ENCODE measurements around the gene ENSA. TPM values are rescaled to one million over a fixed set of nuclear protein-coding genes. Genes with fewer than 3 reads are reported as not detected.

Gene ENSA
- total and polyA plus RNA-seq, 4 donors, result 19.0 to 59.8 (median 55.3) TPM

DNA sequence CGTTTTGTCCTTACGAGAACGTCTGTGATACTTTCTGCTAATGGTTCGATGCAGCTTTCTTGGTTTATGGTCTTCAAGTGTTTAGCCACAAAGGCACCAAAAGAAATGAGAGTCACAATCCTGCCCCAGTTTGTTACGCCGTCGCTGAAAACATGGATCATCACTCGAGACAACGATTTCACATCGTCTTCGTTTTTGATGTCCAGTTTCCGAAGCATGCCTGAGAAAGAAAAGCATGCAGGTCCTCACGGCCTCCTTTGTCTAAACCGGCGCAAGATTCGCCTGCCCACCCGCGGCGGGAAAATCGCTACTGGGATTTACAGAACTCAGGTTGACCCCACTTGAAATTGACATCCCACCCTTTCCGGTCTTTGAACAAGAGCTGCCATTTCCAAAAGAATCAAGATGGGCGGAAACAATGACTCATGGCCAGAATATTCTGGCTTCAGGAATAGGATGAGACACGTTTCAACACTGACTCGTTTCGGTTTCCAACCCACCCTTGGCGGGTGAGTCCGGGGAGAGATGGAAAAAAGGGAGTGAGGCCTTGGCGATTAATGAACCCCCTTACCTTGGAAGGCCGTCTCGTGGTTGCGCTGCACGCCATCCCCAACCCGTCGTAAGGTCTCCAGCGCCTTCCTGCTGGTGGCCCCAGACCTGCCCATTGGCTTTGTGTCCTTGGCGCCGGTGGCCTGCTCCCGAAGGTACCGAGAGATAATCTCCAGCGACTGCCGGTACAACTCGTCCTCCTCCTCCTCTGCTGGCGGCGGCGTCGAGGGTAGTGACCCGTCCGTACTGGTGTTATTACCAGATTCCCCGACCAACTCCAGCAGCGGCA lies 50.9 kb downstream of the ENSA start:
- H3K9me3 ChIP-seq (ENCODE audit: control insufficient read depth in 4 of 4, low read length in 3 of 4), result no peaks in the 10 kb centered on the region
- no peaks in the 10 kb centered on the region for H3K27me3 ChIP-seq (ENCODE audit: control insufficient read depth in 4 of 4, insufficient read depth in 4 of 4, low read length in 3 of 4)
- TF ChIP-seq, protein P1, sequence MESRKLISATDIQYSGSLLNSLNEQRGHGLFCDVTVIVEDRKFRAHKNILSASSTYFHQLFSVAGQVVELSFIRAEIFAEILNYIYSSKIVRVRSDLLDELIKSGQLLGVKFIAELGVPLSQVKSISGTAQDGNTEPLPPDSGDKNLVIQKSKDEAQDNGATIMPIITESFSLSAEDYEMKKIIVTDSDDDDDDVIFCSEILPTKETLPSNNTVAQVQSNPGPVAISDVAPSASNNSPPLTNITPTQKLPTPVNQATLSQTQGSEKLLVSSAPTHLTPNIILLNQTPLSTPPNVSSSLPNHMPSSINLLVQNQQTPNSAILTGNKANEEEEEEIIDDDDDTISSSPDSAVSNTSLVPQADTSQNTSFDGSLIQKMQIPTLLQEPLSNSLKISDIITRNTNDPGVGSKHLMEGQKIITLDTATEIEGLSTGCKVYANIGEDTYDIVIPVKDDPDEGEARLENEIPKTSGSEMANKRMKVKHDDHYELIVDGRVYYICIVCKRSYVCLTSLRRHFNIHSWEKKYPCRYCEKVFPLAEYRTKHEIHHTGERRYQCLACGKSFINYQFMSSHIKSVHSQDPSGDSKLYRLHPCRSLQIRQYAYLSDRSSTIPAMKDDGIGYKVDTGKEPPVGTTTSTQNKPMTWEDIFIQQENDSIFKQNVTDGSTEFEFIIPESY (IDR thresholded peaks at IDR 0.05), result no peak
- TF ChIP-seq, protein P2, sequence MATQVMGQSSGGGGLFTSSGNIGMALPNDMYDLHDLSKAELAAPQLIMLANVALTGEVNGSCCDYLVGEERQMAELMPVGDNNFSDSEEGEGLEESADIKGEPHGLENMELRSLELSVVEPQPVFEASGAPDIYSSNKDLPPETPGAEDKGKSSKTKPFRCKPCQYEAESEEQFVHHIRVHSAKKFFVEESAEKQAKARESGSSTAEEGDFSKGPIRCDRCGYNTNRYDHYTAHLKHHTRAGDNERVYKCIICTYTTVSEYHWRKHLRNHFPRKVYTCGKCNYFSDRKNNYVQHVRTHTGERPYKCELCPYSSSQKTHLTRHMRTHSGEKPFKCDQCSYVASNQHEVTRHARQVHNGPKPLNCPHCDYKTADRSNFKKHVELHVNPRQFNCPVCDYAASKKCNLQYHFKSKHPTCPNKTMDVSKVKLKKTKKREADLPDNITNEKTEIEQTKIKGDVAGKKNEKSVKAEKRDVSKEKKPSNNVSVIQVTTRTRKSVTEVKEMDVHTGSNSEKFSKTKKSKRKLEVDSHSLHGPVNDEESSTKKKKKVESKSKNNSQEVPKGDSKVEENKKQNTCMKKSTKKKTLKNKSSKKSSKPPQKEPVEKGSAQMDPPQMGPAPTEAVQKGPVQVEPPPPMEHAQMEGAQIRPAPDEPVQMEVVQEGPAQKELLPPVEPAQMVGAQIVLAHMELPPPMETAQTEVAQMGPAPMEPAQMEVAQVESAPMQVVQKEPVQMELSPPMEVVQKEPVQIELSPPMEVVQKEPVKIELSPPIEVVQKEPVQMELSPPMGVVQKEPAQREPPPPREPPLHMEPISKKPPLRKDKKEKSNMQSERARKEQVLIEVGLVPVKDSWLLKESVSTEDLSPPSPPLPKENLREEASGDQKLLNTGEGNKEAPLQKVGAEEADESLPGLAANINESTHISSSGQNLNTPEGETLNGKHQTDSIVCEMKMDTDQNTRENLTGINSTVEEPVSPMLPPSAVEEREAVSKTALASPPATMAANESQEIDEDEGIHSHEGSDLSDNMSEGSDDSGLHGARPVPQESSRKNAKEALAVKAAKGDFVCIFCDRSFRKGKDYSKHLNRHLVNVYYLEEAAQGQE (IDR thresholded peaks at IDR 0.05), result no peak
- TF ChIP-seq FOXA1 (IDR thresholded peaks at IDR 0.05), result no peak
- peak; percentile 49 for TF ChIP-seq NR2F2 (IDR thresholded peaks at IDR 0.05)
- no peak for TF ChIP-seq HNF4A (conservative IDR thresholded peaks at IDR 0.05)
- no peak for TF ChIP-seq SP1 (IDR thresholded peaks at IDR 0.05)
- TF ChIP-seq, protein P3, sequence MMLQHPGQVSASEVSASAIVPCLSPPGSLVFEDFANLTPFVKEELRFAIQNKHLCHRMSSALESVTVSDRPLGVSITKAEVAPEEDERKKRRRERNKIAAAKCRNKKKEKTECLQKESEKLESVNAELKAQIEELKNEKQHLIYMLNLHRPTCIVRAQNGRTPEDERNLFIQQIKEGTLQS (IDR thresholded peaks at IDR 0.05), result peak; percentile 60
- no peak for TF ChIP-seq EGR1 (IDR thresholded peaks at IDR 0.05; ENCODE audit: low read depth in 2 of 2)
- TF ChIP-seq FOXA2 (IDR thresholded peaks at IDR 0.05), result no peak
- no peak for TF ChIP-seq HNF4G (IDR thresholded peaks at IDR 0.05)
- peak; percentile 28 to 55 for TF ChIP-seq RXRA (IDR thresholded peaks at IDR 0.05)
- peak; percentile 88 for TF ChIP-seq YY1 (IDR thresholded peaks at IDR 0.05)
- no peak for TF ChIP-seq GABPA (IDR thresholded peaks at IDR 0.05 in 1 of 2, conservative IDR thresholded peaks at IDR 0.05 in 1 of 2)
- TF ChIP-seq JUND (IDR thresholded peaks at IDR 0.05), result peak; percentile 98 to 99
- peak; percentile 26 for TF ChIP-seq TAF1 (conservative IDR thresholded peaks at IDR 0.05)
- TF ChIP-seq, protein P4, sequence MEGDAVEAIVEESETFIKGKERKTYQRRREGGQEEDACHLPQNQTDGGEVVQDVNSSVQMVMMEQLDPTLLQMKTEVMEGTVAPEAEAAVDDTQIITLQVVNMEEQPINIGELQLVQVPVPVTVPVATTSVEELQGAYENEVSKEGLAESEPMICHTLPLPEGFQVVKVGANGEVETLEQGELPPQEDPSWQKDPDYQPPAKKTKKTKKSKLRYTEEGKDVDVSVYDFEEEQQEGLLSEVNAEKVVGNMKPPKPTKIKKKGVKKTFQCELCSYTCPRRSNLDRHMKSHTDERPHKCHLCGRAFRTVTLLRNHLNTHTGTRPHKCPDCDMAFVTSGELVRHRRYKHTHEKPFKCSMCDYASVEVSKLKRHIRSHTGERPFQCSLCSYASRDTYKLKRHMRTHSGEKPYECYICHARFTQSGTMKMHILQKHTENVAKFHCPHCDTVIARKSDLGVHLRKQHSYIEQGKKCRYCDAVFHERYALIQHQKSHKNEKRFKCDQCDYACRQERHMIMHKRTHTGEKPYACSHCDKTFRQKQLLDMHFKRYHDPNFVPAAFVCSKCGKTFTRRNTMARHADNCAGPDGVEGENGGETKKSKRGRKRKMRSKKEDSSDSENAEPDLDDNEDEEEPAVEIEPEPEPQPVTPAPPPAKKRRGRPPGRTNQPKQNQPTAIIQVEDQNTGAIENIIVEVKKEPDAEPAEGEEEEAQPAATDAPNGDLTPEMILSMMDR (IDR thresholded peaks at IDR 0.05; ENCODE audit: low read depth, low read length, missing input control), result no peak
- peak in 1 of 2 donors; percentile 34 for TF ChIP-seq RAD21 (IDR thresholded peaks at IDR 0.05)
- TF ChIP-seq, protein P5, sequence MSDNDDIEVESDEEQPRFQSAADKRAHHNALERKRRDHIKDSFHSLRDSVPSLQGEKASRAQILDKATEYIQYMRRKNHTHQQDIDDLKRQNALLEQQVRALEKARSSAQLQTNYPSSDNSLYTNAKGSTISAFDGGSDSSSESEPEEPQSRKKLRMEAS (IDR thresholded peaks at IDR 0.05), result peak; percentile 17
- DNase-seq (ENCODE audit: low spot score), result peak; percentile 62
- peak overlapping the region; percentile 78 to 100 (median 81) for H3K4me3 ChIP-seq (ENCODE audit: low read depth in 1 of 3, low read length in 3 of 3)
- H3K36me3 ChIP-seq (ENCODE audit: control insufficient read depth in 4 of 4, insufficient read depth in 3 of 4, low read depth in 1 of 4, low read length in 3 of 4), result peaks cover 3 to 30% (median 20%) of the 10 kb centered on the region in 4 donors
- peak overlapping the region; percentile 99 to 100 for H3K9ac ChIP-seq (ENCODE audit: low read depth in 1 of 2, low read length in 2 of 2)
- peak overlapping the region; percentile 95 to 99 for H3K27ac ChIP-seq (ENCODE audit: low read depth in 1 of 2, low read length in 2 of 2)
- under 1% methylated on average over 50 of the region's 50 CpGs for WGBS
- H3K4me1 ChIP-seq (ENCODE audit: control insufficient read depth in 4 of 4, insufficient read depth in 4 of 4, low read length in 3 of 4), result peaks cover 7 to 32% (median 15%) of the 10 kb centered on the region in 4 donors
